ENCODE results near the gene TMCO4.

DNA sequence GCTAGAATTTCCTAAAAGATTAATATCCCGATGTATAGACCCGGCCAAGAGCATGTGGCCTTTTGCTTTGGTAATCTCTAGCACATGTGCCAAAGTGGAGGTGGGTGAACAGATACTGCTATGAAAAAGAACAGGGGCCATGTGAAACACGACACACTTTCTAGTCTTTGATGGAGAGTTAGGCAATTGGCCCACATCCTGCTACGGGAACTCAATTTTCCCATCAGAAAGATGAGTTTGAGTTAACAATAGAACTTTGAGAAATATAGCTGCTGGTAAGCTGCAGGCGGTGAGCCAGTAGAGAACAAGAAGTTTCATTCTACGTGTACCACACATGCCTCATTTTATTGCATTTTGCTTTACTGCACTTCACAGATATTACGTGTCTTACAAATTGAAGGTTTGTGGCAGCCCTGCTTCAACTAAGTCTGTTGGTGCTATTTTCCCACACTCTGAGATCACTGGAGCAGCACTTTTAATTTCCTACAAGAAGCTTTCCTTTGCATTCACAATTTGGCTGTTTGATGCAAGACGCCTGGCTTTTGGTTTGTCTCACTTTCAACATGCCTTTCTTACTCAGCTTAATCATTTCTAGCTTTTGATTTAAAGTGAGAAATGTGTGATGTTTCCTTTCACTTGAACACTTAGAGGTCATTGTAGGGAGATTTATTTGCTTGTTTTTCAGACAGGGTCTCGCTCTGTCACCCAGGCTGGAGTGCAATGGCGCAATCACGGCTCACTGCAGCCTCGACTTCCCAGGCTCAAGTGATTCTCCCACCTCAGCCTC, 88.7 kb downstream of the TMCO4 start:
- TF ChIP-seq ZNF70 (CRISPR knock-in tag; IDR thresholded peaks at IDR 0.05) (no peak), ZC3H10 (CRISPR knock-in tag; IDR thresholded peaks at IDR 0.05) (no peak), ARNTL (CRISPR knock-in tag; IDR thresholded peaks at IDR 0.05; ENCODE audit: borderline replicate concordance, low read depth) (no peak), GLIS3 (CRISPR knock-in tag; IDR thresholded peaks at IDR 0.05) (no peak), ISL1 (CRISPR knock-in tag; IDR thresholded peaks at IDR 0.05) (no peak), ESRRG (CRISPR knock-in tag; IDR thresholded peaks at IDR 0.05) (no peak), ZNF565 (CRISPR knock-in tag; conservative IDR thresholded peaks at IDR 0.05; ENCODE audit: low read depth) (no peak), TOX (CRISPR knock-in tag; IDR thresholded peaks at IDR 0.05; ENCODE audit: borderline replicate concordance) (no peak)
- TF ChIP-seq, protein P1, sequence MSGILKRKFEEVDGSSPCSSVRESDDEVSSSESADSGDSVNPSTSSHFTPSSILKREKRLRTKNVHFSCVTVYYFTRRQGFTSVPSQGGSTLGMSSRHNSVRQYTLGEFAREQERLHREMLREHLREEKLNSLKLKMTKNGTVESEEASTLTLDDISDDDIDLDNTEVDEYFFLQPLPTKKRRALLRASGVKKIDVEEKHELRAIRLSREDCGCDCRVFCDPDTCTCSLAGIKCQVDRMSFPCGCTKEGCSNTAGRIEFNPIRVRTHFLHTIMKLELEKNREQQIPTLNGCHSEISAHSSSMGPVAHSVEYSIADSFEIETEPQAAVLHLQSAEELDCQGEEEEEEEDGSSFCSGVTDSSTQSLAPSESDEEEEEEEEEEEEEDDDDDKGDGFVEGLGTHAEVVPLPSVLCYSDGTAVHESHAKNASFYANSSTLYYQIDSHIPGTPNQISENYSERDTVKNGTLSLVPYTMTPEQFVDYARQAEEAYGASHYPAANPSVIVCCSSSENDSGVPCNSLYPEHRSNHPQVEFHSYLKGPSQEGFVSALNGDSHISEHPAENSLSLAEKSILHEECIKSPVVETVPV (CRISPR knock-in tag; IDR thresholded peaks at IDR 0.05) = no peak
- TF ChIP-seq, protein P2, sequence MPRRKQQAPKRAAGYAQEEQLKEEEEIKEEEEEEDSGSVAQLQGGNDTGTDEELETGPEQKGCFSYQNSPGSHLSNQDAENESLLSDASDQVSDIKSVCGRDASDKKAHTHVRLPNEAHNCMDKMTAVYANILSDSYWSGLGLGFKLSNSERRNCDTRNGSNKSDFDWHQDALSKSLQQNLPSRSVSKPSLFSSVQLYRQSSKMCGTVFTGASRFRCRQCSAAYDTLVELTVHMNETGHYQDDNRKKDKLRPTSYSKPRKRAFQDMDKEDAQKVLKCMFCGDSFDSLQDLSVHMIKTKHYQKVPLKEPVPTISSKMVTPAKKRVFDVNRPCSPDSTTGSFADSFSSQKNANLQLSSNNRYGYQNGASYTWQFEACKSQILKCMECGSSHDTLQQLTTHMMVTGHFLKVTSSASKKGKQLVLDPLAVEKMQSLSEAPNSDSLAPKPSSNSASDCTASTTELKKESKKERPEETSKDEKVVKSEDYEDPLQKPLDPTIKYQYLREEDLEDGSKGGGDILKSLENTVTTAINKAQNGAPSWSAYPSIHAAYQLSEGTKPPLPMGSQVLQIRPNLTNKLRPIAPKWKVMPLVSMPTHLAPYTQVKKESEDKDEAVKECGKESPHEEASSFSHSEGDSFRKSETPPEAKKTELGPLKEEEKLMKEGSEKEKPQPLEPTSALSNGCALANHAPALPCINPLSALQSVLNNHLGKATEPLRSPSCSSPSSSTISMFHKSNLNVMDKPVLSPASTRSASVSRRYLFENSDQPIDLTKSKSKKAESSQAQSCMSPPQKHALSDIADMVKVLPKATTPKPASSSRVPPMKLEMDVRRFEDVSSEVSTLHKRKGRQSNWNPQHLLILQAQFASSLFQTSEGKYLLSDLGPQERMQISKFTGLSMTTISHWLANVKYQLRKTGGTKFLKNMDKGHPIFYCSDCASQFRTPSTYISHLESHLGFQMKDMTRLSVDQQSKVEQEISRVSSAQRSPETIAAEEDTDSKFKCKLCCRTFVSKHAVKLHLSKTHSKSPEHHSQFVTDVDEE (CRISPR knock-in tag; IDR thresholded peaks at IDR 0.05) = no peak
- TF ChIP-seq, protein P3, sequence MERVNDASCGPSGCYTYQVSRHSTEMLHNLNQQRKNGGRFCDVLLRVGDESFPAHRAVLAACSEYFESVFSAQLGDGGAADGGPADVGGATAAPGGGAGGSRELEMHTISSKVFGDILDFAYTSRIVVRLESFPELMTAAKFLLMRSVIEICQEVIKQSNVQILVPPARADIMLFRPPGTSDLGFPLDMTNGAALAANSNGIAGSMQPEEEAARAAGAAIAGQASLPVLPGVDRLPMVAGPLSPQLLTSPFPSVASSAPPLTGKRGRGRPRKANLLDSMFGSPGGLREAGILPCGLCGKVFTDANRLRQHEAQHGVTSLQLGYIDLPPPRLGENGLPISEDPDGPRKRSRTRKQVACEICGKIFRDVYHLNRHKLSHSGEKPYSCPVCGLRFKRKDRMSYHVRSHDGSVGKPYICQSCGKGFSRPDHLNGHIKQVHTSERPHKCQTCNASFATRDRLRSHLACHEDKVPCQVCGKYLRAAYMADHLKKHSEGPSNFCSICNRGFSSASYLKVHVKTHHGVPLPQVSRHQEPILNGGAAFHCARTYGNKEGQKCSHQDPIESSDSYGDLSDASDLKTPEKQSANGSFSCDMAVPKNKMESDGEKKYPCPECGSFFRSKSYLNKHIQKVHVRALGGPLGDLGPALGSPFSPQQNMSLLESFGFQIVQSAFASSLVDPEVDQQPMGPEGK (CRISPR knock-in tag; IDR thresholded peaks at IDR 0.05; ENCODE audit: borderline replicate concordance) = no peak
